Fibroblast of lung (primary cell): ENCODE results near the gene ENPEP.

ENCODE experiments used
- CTCF ChIP-seq, 2 donors: IDR thresholded peaks in 1 of 2; conservative IDR thresholded peaks in 1 of 2; 1 replicate in 1 of 2; 2 replicates in 1 of 2; pipeline ENCODE4 v1.5.1; 2011 to 2012; ENCODE audit warnings: low read length in 2 of 2, control low read depth in 1 of 2, inconsistent platforms in 1 of 2, low read depth in 1 of 2, mild to moderate bottlenecking in 1 of 2
- EZH2 ChIP-seq: IDR thresholded peaks from 2 replicates; pipeline ENCODE4 v1.5.1; 2012; ENCODE audit warnings: low read length, control low read depth, mild to moderate bottlenecking; ENCODE audit errors: missing control alignments

GRCh38 chr4:110492522-110492921 lies 16.6 kb downstream of the ENPEP start:
- TF ChIP-seq CTCF (conservative IDR thresholded peaks at IDR 0.05 in 1 of 2, IDR thresholded peaks at IDR 0.05 in 1 of 2; ENCODE audit: low read depth in 1 of 2, low read length in 2 of 2) = no peak
- TF ChIP-seq EZH2 = no peak
